Uterus (tissue), 4 donors: Measurements from ENCODE around the gene BAZ2A. TPM values are rescaled to one million over a fixed set of nuclear protein-coding genes. Genes with fewer than 3 reads are reported as not detected.
"Not testable (repeated sequence)": the region's sequence is repeated elsewhere in the genome, so short reads cannot be mapped to it uniquely, and the experiment has no call there.

Source experiments
- DNase-seq, 2 donors: peaks; one replicate each; pipeline ENCODE4 v3.0.0-alpha.2; 2019 to 2020
- H3K27ac ChIP-seq, 2 donors: fragments of 200-600 bp; sonication (generic); 1 replicate in 1 of 2; 2 replicates in 1 of 2; pipeline ENCODE4 v1.5.1; 2016 to 2018
- H3K27me3 ChIP-seq, 2 donors: fragments of 200-600 bp; sonication (generic); one replicate each; pipeline ENCODE4 v1.5.1; 2018 to 2019; ENCODE audit warnings: control low read depth in 1 of 2
- H3K36me3 ChIP-seq, 2 donors: fragments of 200-600 bp; sonication (generic); one replicate each; pipeline ENCODE4 v1.5.1; 2019; ENCODE audit warnings: control low read depth in 1 of 2
- H3K4me1 ChIP-seq, 2 donors: fragments of 200-600 bp; sonication (generic); one replicate each; pipeline ENCODE4 v1.5.1; 2018 to 2019; ENCODE audit warnings: control low read depth in 1 of 2
- H3K4me3 ChIP-seq, 2 donors: fragments of 200-600 bp; sonication (generic); 1 replicate in 1 of 2; 2 replicates in 1 of 2; pipeline ENCODE4 v1.5.1; 2018 to 2019; ENCODE audit warnings: mild to moderate bottlenecking in 1 of 2
- H3K9me3 ChIP-seq, 2 donors: fragments of 200-600 bp; sonication (generic); one replicate each; pipeline ENCODE4 v1.5.1; 2019; ENCODE audit warnings: control low read depth in 1 of 2
- POLR2A ChIP-seq, 2 donors: fragments of 450-650 bp; IDR thresholded peaks; one replicate each; pipeline ENCODE4 v1.6.1; 2016; ENCODE audit warnings: antibody characterized with exemption in 2 of 2, mild to moderate bottlenecking in 1 of 2, moderate library complexity in 1 of 2
- intact Hi-C: fragments of 100-400 bp; cut with DNase I; formaldehyde crosslinking; loops from one replicate; pipeline ENCODE4 v1.15.1; 2023; ENCODE audit warnings: low total_unique reads
- total RNA-seq, 4 donors: library from RNA; depleted of rRNA in 3 of 4; stranded (reverse); fragments of >200 nt in 3 of 4; gene quantifications; one replicate each; pipeline versions ENCODE4 v1.1.0 to v1.2.4, GENCODE V29; 2014 to 2023
- TF ChIP-seq, protein P1 (sequence below), 4 experiments: fragments of 200-600 bp in 2 of 4; fragments of 450-650 bp in 2 of 4; sonication (generic) in 2 of 4; IDR thresholded peaks; one replicate each; pipeline ENCODE4 v1.5.1; 2016 to 2019; ENCODE audit warnings: antibody characterized with exemption in 4 of 4, mild to moderate bottlenecking in 2 of 4, moderate library complexity in 1 of 4
- donor health status: DM: yes; HTN: yes; CAD: no.

BAZ2A gene
- total RNA-seq, 4 donors from 2014 or later: 25.1 to 136 (median 28.9) TPM

DNA sequence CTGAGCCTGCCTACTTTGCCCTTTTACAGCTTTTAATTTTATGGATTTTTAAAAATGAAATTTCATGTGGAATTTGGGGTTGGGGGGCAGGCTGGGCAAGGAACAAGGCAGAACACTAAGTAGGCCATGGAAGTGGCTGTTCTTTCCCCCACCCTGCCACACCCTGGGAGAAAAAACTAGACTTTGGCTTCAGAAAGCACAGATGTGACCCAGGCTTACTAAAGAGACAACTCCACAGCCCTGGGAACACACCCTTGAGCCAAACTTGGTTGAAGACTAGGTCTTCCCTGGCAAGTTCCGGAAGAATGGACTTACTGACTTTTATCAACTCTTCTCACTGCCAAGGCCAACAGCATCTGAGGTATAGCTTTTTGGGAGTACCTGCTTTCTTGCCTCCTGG lies 40.3 kb downstream of the BAZ2A start:
- intact Hi-C loops: no loop called here
- no peak overlapping the region for H3K27ac ChIP-seq
- no peaks in the 10 kb centered on the region for H3K27me3 ChIP-seq
- no peak for DNase-seq
- H3K4me3 ChIP-seq: no peak overlapping the region
- TF ChIP-seq, protein P1, sequence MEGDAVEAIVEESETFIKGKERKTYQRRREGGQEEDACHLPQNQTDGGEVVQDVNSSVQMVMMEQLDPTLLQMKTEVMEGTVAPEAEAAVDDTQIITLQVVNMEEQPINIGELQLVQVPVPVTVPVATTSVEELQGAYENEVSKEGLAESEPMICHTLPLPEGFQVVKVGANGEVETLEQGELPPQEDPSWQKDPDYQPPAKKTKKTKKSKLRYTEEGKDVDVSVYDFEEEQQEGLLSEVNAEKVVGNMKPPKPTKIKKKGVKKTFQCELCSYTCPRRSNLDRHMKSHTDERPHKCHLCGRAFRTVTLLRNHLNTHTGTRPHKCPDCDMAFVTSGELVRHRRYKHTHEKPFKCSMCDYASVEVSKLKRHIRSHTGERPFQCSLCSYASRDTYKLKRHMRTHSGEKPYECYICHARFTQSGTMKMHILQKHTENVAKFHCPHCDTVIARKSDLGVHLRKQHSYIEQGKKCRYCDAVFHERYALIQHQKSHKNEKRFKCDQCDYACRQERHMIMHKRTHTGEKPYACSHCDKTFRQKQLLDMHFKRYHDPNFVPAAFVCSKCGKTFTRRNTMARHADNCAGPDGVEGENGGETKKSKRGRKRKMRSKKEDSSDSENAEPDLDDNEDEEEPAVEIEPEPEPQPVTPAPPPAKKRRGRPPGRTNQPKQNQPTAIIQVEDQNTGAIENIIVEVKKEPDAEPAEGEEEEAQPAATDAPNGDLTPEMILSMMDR (IDR thresholded peaks at IDR 0.05): no peak
- TF ChIP-seq POLR2A (IDR thresholded peaks at IDR 0.05): no peak
- H3K9me3 ChIP-seq: no peaks in the 10 kb centered on the region
- H3K4me1 ChIP-seq: no peaks in the 10 kb centered on the region
- H3K36me3 ChIP-seq: no peaks in the 10 kb centered on the region

DNA sequence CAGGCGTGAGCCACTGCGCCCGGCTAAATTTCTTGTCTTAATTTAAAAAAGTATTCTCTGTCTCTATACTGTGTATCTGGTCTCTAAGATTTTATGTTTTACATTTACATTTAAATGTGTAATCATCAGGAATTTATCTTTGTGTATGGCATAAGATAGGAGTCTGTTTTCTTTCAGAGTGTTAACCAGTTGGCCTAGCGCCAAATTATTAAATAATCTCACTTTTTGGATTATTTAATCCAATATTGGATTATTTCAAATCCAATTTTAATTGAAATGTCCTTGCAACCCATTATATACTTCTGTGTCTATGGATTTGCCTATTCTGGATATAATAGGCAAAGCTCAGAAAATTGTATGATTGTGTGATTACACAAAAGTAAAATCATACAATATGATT lies 45.0 kb downstream of the BAZ2A start:
- no peak for DNase-seq
- H3K4me1 ChIP-seq: no peaks in the 10 kb centered on the region
- no peaks in the 10 kb centered on the region for H3K9me3 ChIP-seq
- TF ChIP-seq, protein P1 (IDR thresholded peaks at IDR 0.05): no peak
- TF ChIP-seq POLR2A (IDR thresholded peaks at IDR 0.05): no peak
- intact Hi-C loops: no loop called here
- no peaks in the 10 kb centered on the region for H3K27me3 ChIP-seq
- H3K36me3 ChIP-seq: no peaks in the 10 kb centered on the region
- H3K27ac ChIP-seq: no peak overlapping the region
- H3K4me3 ChIP-seq: no peak overlapping the region

DNA sequence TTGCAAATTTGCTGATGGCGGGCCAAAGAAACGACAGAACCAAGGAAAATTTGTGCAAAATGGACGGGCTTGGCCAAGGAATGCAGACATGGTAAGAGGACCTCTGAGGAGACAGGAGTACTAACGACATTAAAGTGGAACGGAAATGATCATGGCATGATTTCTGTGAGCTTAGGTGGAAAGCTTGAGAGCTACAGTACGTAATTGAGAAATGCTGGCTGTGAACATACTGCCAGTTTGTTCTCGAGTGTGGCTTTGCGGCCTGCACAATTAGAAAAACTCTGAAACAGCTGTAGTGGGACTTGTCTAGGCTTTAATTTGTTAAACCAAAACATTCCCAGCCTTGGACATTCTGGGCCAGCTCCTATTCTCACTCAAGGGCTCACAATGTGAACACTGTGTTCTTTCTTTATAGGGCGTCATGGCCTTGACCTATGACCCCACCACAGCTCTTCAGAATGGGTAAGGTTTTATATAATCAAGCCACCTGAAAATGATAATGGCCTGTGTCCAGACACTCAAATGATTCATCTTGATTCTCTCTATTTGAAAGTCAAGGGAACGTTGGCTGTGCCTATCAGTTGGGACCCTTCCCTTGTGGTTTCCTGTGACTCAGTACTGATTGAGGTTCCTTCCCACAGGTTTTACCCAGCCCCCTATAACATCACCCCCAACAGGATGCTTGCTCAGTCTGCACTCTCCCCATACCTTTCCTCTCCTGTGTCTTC lies 48.5 kb downstream of the BAZ2A start:
- H3K4me3 ChIP-seq: no peak overlapping the region
- no peaks in the 10 kb centered on the region for H3K36me3 ChIP-seq

DNA sequence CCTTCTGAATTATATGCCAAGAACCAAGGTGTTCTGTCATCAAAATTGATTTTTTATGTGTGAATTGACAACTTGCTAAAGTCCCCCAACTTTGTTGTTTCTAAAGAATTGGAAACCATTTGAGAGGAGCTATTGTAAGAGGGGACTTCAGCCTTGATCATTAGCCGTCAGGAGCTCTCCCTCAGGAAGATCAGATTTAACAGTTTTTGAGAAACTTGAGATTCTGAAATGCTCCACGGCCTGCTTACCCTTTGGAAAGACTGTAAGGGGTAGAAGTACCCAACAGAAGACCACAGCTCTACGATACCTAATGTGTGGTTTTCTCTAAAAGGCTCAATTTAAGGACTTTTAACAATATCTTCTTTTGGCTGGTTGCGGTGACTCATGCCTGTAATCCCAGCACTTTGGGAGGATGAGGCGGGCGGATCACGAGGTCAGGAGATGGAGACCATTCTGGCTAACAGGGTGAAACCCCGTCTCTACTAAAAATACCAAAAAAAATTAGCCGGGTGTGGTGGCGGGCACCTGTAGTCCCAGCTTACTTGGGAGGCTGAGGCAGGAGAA lies 51.1 kb downstream of the BAZ2A start:
- Histone ChIP-seq H3K27me3 (no peaks in the 10 kb centered on the region), H3K27ac (no peak overlapping the region), H3K36me3 (no peaks in the 10 kb centered on the region), H3K4me1 (no peaks in the 10 kb centered on the region), H3K9me3 (no peaks in the 10 kb centered on the region), H3K4me3 (no peak overlapping the region)
- DNase-seq: no peak
- intact Hi-C loops: no loop called here
- TF ChIP-seq, protein P1 (IDR thresholded peaks at IDR 0.05): no peak
- no peak for TF ChIP-seq POLR2A (IDR thresholded peaks at IDR 0.05)

More for the DNA sequence above, 48.5 kb downstream of the BAZ2A start:
- no peaks in the 10 kb centered on the region for H3K9me3 ChIP-seq
- no peaks in the 10 kb centered on the region for H3K4me1 ChIP-seq
- H3K27ac ChIP-seq: no peak overlapping the region
- H3K27me3 ChIP-seq: no peaks in the 10 kb centered on the region
- TF ChIP-seq, protein P1 (IDR thresholded peaks at IDR 0.05): no peak
- TF ChIP-seq POLR2A (IDR thresholded peaks at IDR 0.05): no peak
- intact Hi-C loops: no loop called here
- no peak for DNase-seq

DNA sequence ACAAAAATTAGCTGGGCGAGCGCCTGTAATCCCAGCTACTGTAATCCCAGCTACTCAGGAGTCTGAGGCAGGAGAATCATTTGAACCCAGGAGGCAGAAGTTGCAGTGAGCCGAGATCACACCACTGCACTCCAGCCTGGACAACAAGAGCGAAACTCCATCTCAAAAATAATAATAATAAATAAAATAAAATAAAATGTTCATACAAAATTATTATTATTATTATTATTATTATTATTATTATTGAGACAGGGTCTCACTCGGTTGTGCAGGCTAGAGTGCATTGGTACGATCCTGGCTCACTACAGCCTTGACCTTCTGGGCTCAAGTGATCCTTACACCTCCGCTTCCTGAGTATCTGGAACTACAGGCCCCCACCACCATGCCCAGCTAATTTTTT lies 52.9 kb downstream of the BAZ2A start:
- H3K4me3 ChIP-seq, DNase-seq, H3K27me3 ChIP-seq, intact Hi-C loops, H3K36me3 ChIP-seq, H3K9me3 ChIP-seq, H3K27ac ChIP-seq, H3K4me1 ChIP-seq: not testable (repeated sequence)
